Measurements from ENCODE around the gene NEMP1. TPM values are rescaled to one million over a fixed set of nuclear protein-coding genes. Genes with fewer than 3 reads are reported as not detected.

The NEMP1 gene
- total RNA-seq, 4 donors from 2014 or later, result 4.0 to 66.7 (median 5.2) TPM

- TF ChIP-seq CTCF (IDR thresholded peaks at IDR 0.05), result peak; percentile 82 to 95 (median 90)
- peak in 1 of 3 donors; percentile 6 for TF ChIP-seq POLR2AphosphoS5 (IDR thresholded peaks at IDR 0.05)
- TF ChIP-seq EP300 (IDR thresholded peaks at IDR 0.05; ENCODE audit: low read depth), result no peak
- no peak for TF ChIP-seq POLR2A (IDR thresholded peaks at IDR 0.05)
- Histone ChIP-seq H3K9me3 (no peaks in the 10 kb centered on the region), H3K36me3 (peaks cover 0 to 8% (median 0%) of the 10 kb centered on the region in 4 donors), H3K27me3 (no peaks in the 10 kb centered on the region), H3K4me1 (peaks cover 0 to 14% (median 4%) of the 10 kb centered on the region in 4 donors), H3K4me3 (no peak overlapping the region), H3K27ac (peak overlapping the region; percentile 57 to 81 (median 78))
- in situ Hi-C loops (cut with MboI; ENCODE audit: low pct_ligation_motif_present in 1 of 4, low pct_unique_long_range_greater_than_20kb in 1 of 4, low sequenced_read_pairs in 3 of 4), result loop anchor here in 1 of 4 donors (5.0 to 10.0 kb wide), 2 partner anchors 43 to 65 kb away; partner anchors contain the start of genes STAT6 and ZBTB39
- WGBS, 2 donors (ENCODE audit: low coverage in 1 of 2), result 0 to 37% methylated on average over 1 to 3 of the region's 3 CpGs
- DNase-seq, result peak; percentile 66
- intact Hi-C loops (cut with DNase I; ENCODE audit: low total_unique reads), result loop anchor here (5.0 kb wide), 1 partner anchor 113 kb away; no protein-coding TSS in a partner anchor
Measured at GRCh38 chr12:57069523-57069922, 9.1 kb downstream of the NEMP1 start.

- H3K4me1 ChIP-seq, result peaks cover 0 to 13% (median 4%) of the 10 kb centered on the region in 4 donors
- intact Hi-C loops (cut with DNase I; ENCODE audit: low total_unique reads), result loop anchor here (5.0 kb wide), 1 partner anchor 116 kb away; no protein-coding TSS in a partner anchor
- no peak overlapping the region for H3K27ac ChIP-seq
- 75 to 77% methylated on average over 2 of the region's 2 CpGs for WGBS, 2 donors (ENCODE audit: low coverage in 1 of 2)
- no peak overlapping the region for H3K4me3 ChIP-seq
- peaks cover 0 to 8% (median 0%) of the 10 kb centered on the region in 4 donors for H3K36me3 ChIP-seq
- no peaks in the 10 kb centered on the region for H3K27me3 ChIP-seq
- in situ Hi-C loops (cut with MboI; ENCODE audit: low pct_ligation_motif_present in 1 of 4, low pct_unique_long_range_greater_than_20kb in 1 of 4, low sequenced_read_pairs in 3 of 4), result loop anchor here in 1 of 4 donors (5.0 to 10.0 kb wide), 2 partner anchors 46 to 61 kb away; partner anchors contain the start of genes STAT6 and ZBTB39
- TF ChIP-seq POLR2A (IDR thresholded peaks at IDR 0.05) (no peak), POLR2AphosphoS5 (IDR thresholded peaks at IDR 0.05) (no peak)
- no peak for DNase-seq
- no peaks in the 10 kb centered on the region for H3K9me3 ChIP-seq
Measured at GRCh38 chr12:57066245-57066644, 12.3 kb downstream of the NEMP1 start.

GRCh38 chr12:57063991-57064685 lies 14.5 kb downstream of the NEMP1 start:
- H3K4me3 ChIP-seq, result no peak overlapping the region
- H3K9me3 ChIP-seq, result no peaks in the 10 kb centered on the region
- H3K36me3 ChIP-seq, result peaks cover 0 to 14% (median 0%) of the 10 kb centered on the region in 4 donors
- H3K27me3 ChIP-seq, result no peaks in the 10 kb centered on the region
- H3K27ac ChIP-seq, result peak overlapping the region in 2 of 4 donors; percentile 14 to 53
- WGBS, 2 donors (ENCODE audit: low coverage in 1 of 2), result 52 to 59% methylated on average over 5 of the region's 5 CpGs
- TF ChIP-seq EP300 (IDR thresholded peaks at IDR 0.05; ENCODE audit: low read depth), result no peak
- no peak for TF ChIP-seq POLR2AphosphoS5 (IDR thresholded peaks at IDR 0.05)
- no peak for TF ChIP-seq POLR2A (IDR thresholded peaks at IDR 0.05)
- no peak for TF ChIP-seq CTCF (IDR thresholded peaks at IDR 0.05)
- H3K4me1 ChIP-seq, result peaks cover 0 to 4% (median 0%) of the 10 kb centered on the region in 4 donors
- intact Hi-C loops (cut with DNase I; ENCODE audit: low total_unique reads) (loop anchor here (2.0 kb wide), 2 partner anchors 51 to 57 kb away; partner anchors contain the start of gene ZBTB39), in situ Hi-C loops (cut with MboI; ENCODE audit: low pct_ligation_motif_present in 1 of 4, low pct_unique_long_range_greater_than_20kb in 1 of 4, low sequenced_read_pairs in 3 of 4) (loop anchor here in 1 of 4 donors (10.0 kb wide), 1 partner anchor 59 kb away; the partner anchor contains the start of gene ZBTB39)
- DNase-seq, result no peak

GRCh38 chr12:57058454-57058853 lies 20.1 kb downstream of the NEMP1 start:
- Histone ChIP-seq H3K4me3 (no peak overlapping the region), H3K36me3 (peaks cover 0 to 27% (median 0%) of the 10 kb centered on the region in 4 donors), H3K27ac (no peak overlapping the region), H3K27me3 (no peaks in the 10 kb centered on the region), H3K9me3 (no peaks in the 10 kb centered on the region), H3K4me1 (peaks cover 0 to 14% (median 3%) of the 10 kb centered on the region in 4 donors)
- no peak for DNase-seq
- TF ChIP-seq POLR2AphosphoS5 (IDR thresholded peaks at IDR 0.05) (no peak), EP300 (IDR thresholded peaks at IDR 0.05; ENCODE audit: low read depth) (no peak), POLR2A (IDR thresholded peaks at IDR 0.05) (no peak), CTCF (IDR thresholded peaks at IDR 0.05) (no peak)
- WGBS, 2 donors (ENCODE audit: low coverage in 1 of 2), result 56 to 79% methylated on average over 1 of the region's 1 CpG
- intact Hi-C loops (cut with DNase I; ENCODE audit: low total_unique reads), result no loop called here
- in situ Hi-C loops (cut with MboI; ENCODE audit: low pct_ligation_motif_present in 1 of 4, low pct_unique_long_range_greater_than_20kb in 1 of 4, low sequenced_read_pairs in 3 of 4), result loop anchor here in 1 of 4 donors (10.0 kb wide), 1 partner anchor 54 kb away; the partner anchor contains the start of gene ZBTB39

All from transverse colon (tissue), 4 donors.